NCI-H82 treated with DMSO at 0.1 percent for 48 hours (cell line): ENCODE measurements around the gene SYCE1.

Experiments used
- DNase-seq: peaks from one replicate; lab custom pipeline; 2025; ENCODE audit not compliant: unreplicated experiment; lab: John Stamatoyannopoulos, UW

Gene SYCE1

DNA sequence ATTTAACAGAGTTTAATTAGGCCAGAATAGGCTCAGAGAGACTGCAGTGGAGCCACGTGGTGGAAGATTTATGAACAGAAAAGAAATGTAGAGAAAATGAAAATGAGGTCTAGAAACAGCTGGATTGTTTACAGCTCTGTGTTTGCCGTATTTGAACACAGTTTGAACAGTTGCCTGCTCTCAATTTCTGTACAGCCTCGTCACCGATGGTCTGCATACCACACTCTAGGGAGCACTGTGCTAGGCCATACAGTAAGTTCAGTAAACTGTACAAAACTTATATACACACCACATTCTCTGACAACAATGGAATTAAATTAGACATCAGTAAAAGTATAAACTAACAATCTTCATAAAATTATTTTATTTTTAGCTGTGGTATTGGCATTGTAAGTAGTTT is 49.3 kb downstream of the SYCE1 start:
- DNase-seq = no peak

DNA sequence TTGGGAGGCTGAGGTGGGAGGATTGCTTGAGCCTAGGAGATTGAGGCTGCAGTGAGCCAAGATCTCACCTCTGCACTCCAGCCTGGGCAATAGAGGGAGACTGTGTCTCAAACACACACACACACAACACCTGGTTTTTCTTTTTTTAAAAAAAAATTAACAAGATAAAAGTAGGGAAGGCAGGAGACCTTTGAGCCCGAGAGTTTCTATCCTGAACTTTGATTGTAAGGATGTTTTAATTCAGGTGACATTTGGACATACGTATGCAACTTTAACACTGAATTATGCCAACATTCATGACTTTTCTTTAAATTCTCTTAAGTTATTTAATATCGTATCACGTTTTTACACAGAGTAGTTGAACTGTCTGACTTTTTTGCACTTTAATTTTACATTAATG is 49.9 kb downstream of the SYCE1 start:
- no peak for DNase-seq

DNA sequence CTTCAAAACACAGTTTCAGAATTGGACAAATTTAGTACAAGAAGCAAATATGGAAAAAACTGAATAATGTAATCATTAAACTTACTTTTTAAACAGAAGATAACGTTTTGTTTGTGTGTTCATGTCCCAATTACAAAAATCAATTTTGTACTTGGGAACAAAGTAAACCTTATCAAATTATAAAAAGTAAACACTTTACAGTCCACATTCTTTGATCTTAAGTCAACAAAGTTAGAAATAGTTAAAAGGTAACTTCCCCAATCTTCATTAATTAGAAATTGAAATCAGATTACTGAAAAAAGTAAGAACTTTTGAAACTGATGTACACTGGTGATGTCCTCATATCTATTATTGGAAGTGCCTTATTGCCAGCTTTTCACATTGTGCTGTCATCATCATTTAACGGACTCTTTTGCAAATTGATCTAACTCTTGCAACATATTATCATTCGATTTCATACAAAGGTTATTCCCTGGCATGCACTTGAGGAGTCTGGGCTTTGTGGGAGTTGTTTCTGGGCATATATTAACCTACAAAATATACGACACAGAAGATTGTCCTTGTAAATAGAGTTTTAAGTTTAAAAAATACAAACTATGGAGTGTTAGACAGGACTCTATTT is 53.4 kb downstream of the SYCE1 start:
- no peak for DNase-seq

DNA sequence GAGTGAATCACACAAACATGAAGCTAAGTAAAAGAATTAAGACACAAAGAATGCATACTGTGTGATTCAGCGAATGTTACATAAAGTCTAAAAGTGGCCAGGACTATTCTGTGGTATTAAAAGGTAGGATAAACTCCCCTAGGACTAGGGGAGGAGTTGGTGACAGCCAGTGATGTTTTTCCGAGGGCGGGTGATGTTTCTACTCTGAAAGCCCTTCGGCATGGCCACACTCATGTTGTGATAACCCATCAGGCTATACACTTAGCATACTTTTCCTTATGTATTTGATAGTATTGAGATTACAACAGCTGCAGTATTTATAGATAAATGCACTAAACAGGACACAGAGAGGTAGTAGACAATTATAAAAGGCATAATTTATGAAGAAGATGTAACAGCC is 54.0 kb downstream of the SYCE1 start:
- no peak for DNase-seq

DNA sequence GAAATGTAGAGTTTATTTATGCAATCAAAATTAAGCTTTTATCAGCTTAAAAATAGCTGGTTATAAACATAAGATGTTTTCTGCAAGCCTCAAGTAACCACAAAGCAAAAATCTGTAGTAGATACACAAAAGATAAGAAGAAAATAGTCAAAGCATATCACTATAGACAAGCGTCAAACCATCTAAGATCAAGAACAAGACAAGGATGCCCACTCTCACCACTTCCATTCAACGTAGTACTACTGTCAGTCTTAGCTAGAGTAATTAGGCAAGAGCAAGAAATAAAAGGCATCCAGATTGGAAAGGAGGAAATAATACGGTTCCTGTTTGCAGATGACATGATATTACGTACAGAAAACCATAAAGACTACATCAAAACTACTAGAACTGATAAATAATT is 55.7 kb downstream of the SYCE1 start:
- DNase-seq = no peak
